ENCODE results near the gene ABCA6. TPM values are rescaled to one million over a fixed set of nuclear protein-coding genes. Genes with fewer than 3 reads are reported as not detected.

The ABCA6 gene
- total RNA-seq, 3 donors from 2014 or later (not counting 1 experiment from before 2014, with no cell fraction given): 0.45 to 1.6 (median 0.75) TPM

DNA sequence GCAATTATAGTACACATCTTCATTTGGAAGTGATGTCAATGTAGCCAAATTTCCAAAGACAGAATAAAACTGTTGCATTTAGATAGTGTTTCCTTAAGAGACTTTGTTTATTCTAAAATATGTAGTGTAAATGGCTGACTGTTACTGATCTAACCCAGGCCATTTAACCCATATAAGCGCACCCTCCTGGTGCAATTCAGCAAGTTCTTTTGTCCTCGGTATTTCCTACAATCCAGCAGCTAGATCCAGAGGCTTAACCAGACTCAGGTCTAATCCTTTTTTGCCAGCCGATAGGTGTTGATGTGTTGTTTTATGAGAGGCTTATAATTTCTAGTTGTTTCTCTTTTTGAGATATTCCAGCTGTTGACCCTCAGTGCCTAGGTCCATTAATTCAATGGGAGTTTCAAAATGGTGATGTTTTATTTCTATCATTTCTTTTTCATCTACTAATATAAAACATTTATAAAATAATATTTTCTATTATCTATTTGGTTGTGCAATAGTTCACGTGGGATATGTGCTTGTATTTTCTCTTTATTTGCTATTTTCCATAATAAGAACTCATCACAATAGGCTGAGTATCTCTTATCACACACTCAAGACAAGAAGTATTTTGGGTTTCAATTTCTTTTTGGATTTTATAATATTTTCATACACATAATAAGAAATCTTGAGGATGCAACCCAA is 95.4 kb downstream of the ABCA6 start:
- TF ChIP-seq CTCF (IDR thresholded peaks at IDR 0.05): no peak
- DNase-seq (no peak), ATAC-seq (no peak)
- WGBS (ENCODE audit: insufficient coverage): 100% methylated on average over 1 of the region's 4 CpGs
- Histone ChIP-seq H3K27me3 (ENCODE audit: control insufficient read depth, insufficient read depth, low read length) (no peaks in the 10 kb centered on the region), H3K27ac (ENCODE audit: low read length) (no peak overlapping the region), H3K36me3 (ENCODE audit: control insufficient read depth, insufficient read depth, low read length) (no peaks in the 10 kb centered on the region), H3K9me3 (ENCODE audit: control insufficient read depth, insufficient read depth, low read length) (no peaks in the 10 kb centered on the region), H3K4me3 (ENCODE audit: low read length) (no peak overlapping the region), H3K4me1 (ENCODE audit: control insufficient read depth, insufficient read depth, low read length) (peaks cover 4% of the 10 kb centered on the region)
- no peaks in the 10 kb centered on the region for H3K27me3 Mint-ChIP-seq (ENCODE audit: low read depth in 2 of 2)
- intact Hi-C loops (cut with micrococcal nuclease): no loop called here
- H3K27ac Mint-ChIP-seq: no peak overlapping the region
- H3K4me1 Mint-ChIP-seq: peaks cover 25% of the 10 kb centered on the region in 2 donors
- H3K36me3 Mint-ChIP-seq: no peaks in the 10 kb centered on the region
- H3K4me3 Mint-ChIP-seq: no peak overlapping the region
- H3K9me3 Mint-ChIP-seq: no peaks in the 10 kb centered on the region

DNA sequence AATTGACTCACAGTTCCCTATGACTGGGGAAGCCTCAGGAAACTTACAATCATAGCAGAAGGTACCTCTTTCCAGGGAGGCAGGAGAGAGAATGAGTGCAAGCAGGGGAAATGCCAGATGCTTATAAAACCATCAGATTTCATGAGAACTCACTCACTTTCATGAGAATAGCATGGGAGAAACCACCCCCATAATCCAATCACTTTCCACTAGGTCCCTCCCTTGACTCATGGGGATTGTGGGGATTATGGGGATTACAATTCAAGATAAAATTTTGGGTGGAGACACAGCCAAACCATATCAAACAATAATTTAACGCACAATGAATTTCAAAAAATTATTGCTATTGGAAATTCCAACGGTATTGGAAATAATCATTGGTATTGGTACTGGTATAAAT is 96.0 kb downstream of the ABCA6 start:
- H3K4me3 ChIP-seq (ENCODE audit: low read length): no peak overlapping the region
- H3K4me3 Mint-ChIP-seq: no peak overlapping the region
- no peaks in the 10 kb centered on the region for H3K9me3 Mint-ChIP-seq
- H3K36me3 ChIP-seq (ENCODE audit: control insufficient read depth, insufficient read depth, low read length): no peaks in the 10 kb centered on the region
- no peaks in the 10 kb centered on the region for H3K27me3 ChIP-seq (ENCODE audit: control insufficient read depth, insufficient read depth, low read length)
- H3K36me3 Mint-ChIP-seq: no peaks in the 10 kb centered on the region
- peaks cover 25% of the 10 kb centered on the region in 2 donors for H3K4me1 Mint-ChIP-seq
- intact Hi-C loops (cut with micrococcal nuclease): no loop called here
- peaks cover 4% of the 10 kb centered on the region for H3K4me1 ChIP-seq (ENCODE audit: control insufficient read depth, insufficient read depth, low read length)
- H3K27me3 Mint-ChIP-seq (ENCODE audit: low read depth in 2 of 2): no peaks in the 10 kb centered on the region
- no CpG with 5 or more reads among the region's 2 CpGs for WGBS (ENCODE audit: insufficient coverage)
- H3K9me3 ChIP-seq (ENCODE audit: control insufficient read depth, insufficient read depth, low read length): no peaks in the 10 kb centered on the region
- TF ChIP-seq CTCF (IDR thresholded peaks at IDR 0.05): no peak
- no peak for ATAC-seq
- H3K27ac ChIP-seq (ENCODE audit: low read length): no peak overlapping the region
- no peak for DNase-seq
- H3K27ac Mint-ChIP-seq: no peak overlapping the region

- H3K27ac ChIP-seq (ENCODE audit: low read length): no peak overlapping the region
- peaks cover 24% of the 10 kb centered on the region in 2 donors for H3K4me1 Mint-ChIP-seq
- no peaks in the 10 kb centered on the region for H3K27me3 Mint-ChIP-seq (ENCODE audit: low read depth in 2 of 2)
- no peaks in the 10 kb centered on the region for H3K36me3 ChIP-seq (ENCODE audit: control insufficient read depth, insufficient read depth, low read length)
- H3K4me3 Mint-ChIP-seq: no peak overlapping the region
- intact Hi-C loops (cut with micrococcal nuclease): no loop called here
- H3K27ac Mint-ChIP-seq: no peak overlapping the region
- no peaks in the 10 kb centered on the region for H3K9me3 ChIP-seq (ENCODE audit: control insufficient read depth, insufficient read depth, low read length)
- peaks cover 4% of the 10 kb centered on the region for H3K4me1 ChIP-seq (ENCODE audit: control insufficient read depth, insufficient read depth, low read length)
- TF ChIP-seq CTCF (IDR thresholded peaks at IDR 0.05): no peak
- no peak for DNase-seq
- H3K36me3 Mint-ChIP-seq: no peaks in the 10 kb centered on the region
- H3K4me3 ChIP-seq (ENCODE audit: low read length): no peak overlapping the region
- H3K27me3 ChIP-seq (ENCODE audit: control insufficient read depth, insufficient read depth, low read length): no peaks in the 10 kb centered on the region
- ATAC-seq: no peak
- no peaks in the 10 kb centered on the region for H3K9me3 Mint-ChIP-seq
- WGBS (ENCODE audit: insufficient coverage): 83% methylated on average over 1 of the region's 2 CpGs
Observed at GRCh38 chr17:69044371-69044770, 97.3 kb downstream of the ABCA6 start.

Measured in natural killer cell (primary cell).